COLO668 (cell line): ENCODE measurements around the gene SERPINB4.
"Not testable (repeated sequence)": the region's sequence is repeated elsewhere in the genome, so short reads cannot be mapped to it uniquely, and the experiment has no call there.

Experiments
- DNase-seq: peaks from one replicate; lab custom pipeline; 2025; ENCODE audit not compliant: unreplicated experiment; lab: John Stamatoyannopoulos, UW

Gene SERPINB4

DNA sequence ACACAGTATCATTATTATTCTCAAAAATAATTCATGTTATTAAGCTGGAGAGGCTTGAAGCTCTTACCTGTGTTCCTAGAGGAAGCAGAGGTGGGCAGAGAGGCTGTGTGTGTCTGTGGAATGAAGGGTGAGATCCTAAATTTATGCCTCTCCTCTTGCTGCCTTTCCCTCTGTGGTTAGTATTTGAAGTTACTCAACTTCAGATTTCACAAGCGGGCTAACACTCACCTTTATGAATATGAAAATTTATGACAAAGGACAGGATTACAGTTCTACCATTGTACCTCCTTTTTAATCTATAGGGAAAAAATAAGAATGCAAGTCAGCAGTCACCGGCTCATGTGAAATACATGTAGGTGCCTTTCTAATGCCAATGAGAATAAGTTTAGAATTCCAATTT is at the start of gene SERPINB4:
Gene SERPINB4, minus strand, starts transcription at position 115 of the 400 bp plus-strand sequence. CDS start 679 bp downstream, outside the sequence.
- DNase-seq = not testable (repeated sequence)

DNA sequence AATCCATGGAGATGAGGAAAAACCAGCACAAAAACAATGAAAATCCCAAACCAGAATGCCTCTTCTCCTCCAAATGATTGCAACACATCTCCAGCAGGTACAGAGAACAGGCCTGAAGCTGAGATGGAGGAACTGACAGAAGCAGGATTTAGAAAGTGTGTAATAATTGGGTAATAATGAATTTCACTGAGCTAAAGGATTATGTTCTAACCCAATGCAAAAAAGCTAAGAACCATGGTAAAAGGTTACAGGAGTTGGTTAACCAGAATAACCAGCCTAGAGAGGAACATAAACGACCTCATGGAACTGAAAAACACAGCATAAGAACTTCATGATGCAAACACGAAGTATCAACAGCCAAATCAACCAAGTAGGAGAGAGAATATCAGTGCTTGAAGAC is 45.0 kb upstream of the SERPINB4 start:
- no peak for DNase-seq

DNA sequence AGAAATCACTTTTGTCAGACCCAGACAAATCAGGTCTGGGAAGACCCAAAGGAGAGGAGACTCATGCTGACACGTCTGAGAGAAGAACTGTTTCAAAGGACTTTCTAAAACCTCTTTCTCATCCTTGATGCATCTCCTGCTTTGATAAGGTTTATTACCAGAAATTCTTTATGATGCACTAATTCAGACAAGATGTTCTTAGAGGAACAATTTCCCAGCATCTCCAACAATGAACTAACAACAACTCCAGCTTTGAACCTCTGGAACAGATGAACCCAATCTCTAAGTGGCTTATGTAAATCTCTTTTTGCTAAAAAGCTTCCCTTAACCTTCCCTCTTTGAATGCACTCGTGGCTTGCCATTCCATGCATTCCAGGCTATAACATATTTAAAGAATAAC is 42.8 kb upstream of the SERPINB4 start:
- DNase-seq = no peak

DNA sequence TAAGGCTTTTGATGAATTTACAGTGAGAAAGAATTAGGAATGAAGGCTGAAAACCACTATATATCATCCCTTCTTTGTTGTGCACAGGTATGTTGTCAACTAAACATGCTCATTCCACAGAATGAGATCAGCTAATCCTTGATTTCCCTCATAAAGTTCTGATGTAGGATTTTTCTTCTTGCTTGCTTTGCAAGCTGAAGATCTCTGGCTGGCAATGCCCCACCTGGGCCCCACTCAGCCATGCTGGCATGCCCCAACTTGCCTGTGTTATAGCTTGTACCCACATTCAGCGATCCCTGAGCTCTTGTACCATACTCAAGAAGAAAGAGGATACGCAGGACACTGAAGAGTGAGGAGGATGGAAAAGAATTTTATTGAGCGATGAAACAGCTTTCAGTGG is 40.7 kb upstream of the SERPINB4 start:
- DNase-seq = no peak

DNA sequence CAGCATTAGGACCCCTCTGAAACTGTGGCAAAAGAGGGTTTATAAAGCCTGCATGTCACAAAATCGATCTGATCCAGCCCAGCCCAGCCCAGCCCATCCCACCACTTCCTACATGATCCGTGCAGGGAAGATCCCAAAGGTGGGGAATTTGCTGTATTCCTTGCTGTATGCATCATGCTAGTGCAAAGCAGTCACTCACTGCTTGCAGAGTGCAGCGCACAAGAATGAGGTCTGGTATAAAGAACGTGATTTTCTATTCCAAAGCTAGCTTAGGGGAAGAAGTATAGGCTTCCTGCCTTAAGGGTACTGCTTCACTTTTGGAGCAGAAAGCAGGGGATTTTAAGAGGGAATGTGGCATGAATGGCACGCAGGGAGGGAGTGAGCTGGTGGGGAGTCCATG is 39.8 kb upstream of the SERPINB4 start:
- no peak for DNase-seq

DNA sequence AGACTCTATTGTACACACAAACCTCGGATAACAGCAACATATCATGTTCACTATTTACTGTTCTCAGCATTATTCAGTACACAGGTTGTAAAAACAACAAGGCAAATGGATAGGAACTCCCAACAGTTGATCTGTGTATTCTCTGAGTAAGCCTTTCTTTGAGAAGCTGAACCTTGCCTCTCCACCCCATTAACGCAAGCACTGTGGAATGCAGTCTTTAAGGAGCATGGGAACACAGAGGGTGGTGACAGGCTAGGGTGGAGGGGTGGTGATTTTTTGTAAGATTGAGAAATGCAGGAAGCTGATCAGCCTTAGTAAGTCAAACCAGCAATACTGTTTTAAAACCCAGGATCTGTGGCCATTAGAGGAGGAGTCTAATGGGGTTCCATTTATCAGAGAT is 39.1 kb upstream of the SERPINB4 start:
- no peak for DNase-seq

DNA sequence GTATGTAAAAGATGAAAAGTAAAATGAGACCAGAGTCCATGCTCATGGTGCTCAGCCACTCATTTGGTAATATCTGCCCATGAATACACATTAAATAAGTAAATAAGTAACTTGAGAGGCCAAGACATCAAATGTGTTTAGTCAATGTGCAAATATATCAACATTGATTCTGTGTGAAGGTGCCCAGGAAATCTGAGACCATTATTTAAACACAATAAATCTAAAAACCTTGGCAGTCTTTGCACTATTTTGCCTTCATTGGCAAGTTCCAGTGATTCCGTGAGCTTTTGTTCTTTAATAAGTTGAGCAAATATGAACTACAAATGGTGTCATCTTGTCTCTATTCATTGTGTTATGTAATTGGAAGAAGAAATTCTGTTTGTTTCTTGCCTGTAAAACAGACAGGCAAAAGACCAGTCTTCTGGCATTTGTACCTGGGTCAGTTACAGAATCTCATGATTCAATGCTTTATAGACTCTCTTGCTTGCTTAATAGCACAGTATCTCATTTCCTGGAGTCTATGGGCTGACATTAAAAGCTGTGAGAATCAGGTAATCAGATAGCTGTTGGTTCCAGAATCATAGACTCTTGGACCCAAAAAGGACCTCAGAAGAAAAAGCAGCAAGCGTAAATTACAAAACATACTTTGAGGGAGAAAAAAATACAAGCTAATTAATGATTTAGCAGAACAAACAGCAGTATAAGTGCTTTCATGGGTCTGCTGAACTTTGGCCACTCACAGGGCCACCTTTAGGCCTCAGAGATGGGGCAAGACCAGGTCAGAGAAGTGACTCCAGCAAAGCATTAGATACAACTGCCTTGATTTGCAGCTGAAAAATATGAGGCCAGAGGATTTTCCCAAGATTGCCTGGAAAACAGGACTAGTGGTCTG is 37.6 kb upstream of the SERPINB4 start:
- DNase-seq = no peak

DNA sequence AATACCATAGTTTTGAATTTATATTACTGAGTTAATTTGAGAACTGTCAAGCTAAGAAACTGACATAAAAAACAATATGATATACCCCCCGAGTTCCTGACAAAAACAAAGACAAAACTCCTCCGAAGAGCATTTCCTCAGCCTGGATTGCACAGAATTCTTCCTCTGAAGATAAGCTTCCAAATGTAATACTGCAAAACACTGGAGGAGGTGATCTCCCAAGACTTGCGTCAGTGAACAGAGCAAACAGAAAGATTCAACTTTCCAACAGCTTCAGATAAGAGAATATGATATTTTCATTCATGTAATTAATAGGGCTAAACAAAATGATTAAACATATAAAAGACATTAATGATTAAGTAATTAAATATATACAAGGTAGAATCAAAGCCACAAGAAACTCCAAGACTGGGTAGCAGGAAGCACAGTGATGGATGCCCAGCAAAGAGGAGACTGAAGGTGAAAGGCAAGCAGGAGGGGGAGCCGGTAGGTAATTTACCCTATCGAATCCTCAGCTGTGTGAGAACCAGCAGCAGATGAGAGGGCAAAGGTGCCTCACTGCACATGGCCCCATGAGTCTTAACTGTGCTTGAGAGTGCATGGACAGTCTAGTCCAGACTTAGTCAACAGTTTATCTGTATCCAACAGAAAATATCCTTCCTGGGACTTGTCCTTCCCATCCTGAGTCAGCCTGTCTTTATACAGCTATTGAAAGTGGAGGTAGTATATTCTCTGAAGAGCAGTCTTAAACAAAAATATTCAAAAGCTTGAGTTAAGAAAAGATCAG is 36.0 kb upstream of the SERPINB4 start:
- no peak for DNase-seq

DNA sequence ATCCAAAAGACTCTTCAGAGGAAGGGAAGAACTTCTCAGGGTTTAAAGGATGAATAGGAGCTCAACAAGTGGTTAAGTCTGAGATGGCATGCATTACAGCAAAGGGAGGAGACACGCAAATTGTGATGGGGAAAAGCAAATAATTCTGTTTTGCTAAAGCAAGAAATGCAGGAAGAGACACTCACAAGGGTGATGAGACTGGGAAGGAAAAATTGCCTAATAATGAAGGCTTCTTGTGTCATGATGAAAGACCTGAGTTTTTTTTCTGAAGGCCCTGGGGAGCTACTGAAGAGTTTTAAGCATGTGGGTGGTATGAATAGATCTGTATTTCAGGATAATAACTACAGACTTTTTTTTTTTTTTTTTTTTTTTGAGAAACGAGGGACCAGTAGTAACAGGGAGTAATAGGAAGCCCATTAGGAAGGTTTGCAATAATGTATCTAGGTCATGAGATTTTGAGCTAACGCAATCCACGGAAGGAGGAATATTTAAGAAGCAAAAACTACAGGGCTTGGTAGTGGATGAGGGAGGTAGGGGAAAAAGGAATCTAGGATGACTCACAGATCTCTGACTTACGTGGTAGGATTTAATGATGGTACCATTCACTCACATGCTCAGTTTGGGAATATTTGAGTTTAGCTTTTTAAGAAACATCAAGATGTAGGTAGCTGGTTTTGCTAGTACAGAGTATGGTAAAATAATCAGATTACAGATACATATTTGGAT is 33.6 kb upstream of the SERPINB4 start:
- no peak for DNase-seq

DNA sequence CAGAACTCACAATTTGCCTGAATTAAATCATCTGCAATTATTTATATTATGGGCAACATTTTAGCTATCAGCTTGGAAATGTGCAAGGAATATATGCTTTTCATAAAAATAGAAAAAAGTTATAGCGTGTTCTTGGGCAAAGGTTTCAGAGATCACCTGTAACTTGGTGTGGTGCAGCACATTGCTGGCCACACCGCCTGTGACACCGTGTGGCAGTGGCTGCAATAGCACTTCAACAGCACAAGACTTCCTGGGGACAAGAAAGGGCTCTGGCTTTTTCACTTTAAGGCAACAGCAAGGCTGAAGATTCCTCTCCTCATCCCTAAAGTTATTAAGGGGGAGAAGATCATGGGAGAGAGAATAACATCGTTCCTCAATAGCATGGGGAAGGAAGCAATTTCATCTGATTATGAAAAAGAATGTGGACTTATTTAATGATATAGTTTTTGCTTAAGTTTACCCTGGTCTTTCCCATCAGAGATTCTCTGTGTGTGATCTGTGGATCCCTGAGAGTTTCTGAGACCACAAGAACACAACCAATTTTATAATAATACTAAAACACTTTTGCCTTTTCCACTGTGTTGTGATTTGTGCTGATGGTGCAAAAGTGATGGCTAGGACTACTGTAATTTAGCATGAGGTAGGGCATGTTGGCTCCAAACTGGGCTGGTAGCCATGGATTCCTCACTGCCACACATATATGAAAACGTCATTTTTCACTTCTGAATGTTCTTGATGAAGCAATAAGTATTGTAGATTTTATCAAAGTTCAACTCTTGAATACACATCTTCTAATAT is 32.7 kb upstream of the SERPINB4 start:
- DNase-seq = no peak

DNA sequence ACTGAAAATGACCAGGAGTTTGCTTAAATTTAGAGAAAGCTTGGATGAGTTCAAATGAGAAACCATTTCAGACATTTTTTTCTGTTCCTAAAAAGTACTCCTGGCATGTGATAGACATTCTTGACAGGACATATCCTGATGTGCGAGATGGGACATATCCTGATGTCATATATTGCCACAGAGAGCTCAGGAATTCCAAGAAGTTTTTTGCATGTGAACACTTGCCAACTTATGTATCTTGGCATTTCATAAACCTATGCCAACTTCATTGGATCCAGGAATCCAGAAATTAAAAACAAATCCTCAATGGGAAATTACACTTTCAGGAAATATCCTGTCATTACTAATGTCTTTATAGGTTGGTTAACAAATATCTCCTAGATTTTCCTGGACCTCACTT is 20.5 kb upstream of the SERPINB4 start:
- no peak for DNase-seq

DNA sequence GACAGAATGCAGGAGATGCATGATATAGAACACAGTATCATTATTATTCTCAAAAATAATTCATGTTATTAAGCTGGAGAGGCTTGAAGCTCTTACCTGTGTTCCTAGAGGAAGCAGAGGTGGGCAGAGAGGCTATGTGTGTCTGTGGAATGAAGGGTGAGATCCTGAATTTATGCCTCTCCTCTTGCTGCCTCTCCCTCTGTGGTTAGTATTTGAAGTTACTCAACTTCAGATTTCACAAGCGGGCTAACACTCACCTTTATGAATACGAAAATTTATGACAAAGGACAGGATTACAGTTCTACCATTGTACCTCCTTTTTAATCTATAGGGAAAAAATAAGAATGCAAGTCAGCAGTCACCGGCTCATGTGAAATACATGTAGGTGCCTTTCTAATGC is 17.7 kb upstream of the SERPINB4 start, which contains the start of gene SERPINB3:
Gene SERPINB3, minus strand, starts transcription at position 144 of the 400 bp plus-strand sequence. CDS start 677 bp downstream, outside the sequence.
- not testable (repeated sequence) for DNase-seq

DNA sequence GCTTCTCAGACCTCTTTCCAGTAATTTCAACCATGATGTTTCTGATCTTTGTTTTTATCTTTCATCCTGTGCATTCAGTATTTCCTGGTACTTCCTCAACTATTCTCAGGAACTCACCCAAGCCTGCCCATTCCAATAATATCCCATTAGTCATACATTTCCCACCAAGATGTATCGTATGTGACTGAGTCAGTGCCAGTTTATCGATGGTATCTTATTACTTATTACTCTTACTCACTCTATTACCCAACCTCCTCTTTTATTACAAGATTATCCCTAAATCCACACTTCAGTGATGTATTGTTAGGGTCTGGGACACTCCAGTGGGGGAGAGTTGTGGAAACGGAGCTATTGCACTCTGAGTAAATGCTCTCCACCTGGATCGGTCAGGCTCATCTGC is 14.9 kb upstream of the SERPINB4 start:
- not testable (repeated sequence) for DNase-seq

DNA sequence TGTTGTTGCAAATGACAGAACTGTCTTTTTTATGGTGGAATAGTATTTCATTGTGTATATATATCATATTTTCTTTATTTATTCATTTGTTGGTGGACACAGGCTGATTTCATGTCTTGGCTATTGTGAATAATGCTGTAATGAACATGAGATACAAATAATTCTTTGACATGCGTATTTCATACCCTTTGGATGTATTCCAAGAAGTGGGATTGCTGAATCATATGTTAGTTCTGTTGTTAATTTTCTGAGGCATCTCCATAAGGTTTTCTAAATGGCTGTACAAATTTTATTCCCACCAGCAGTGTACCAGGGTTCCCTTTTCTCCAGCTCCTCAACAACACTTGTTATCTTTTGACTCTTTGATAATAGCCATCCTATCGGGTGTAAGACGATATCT is 6.2 kb upstream of the SERPINB4 start:
- not testable (repeated sequence) for DNase-seq

DNA sequence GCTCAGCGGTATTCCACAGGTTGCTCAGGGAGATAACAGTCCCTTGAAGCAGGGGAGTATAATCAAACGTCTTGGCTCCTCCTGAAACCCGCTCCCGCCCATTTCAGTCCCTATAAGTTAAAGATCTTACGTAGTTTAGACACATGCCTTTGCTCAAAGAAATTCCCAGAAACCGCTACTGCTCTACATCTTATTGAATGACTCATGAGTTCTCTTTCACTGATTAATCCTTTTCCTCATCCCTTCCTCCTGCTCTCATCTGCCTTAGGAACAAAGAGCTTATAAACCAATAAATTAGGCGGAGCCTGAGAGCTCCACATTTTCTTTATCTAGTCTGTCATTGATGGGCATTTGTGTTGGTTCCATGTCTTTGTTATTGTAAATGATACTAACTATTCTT is 4.2 kb upstream of the SERPINB4 start:
- DNase-seq = no peak

DNA sequence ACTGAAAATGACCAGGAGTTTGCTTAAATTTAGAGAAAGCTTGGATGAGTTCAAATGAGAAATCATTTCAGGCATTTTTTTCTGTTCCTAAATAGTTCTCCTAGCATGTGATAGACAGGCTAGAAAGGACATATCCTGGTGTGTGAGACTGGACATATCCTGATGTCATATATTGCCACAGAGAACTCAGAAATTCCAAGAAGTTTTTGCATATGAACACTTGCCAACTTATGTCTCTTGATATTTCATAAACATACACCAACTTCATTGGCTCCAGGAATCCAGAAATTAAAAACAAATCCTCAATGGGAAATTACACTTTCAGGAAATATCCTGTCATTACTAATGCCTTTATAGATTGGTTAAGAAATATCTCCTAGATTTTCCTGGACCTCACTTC is 2.9 kb upstream of the SERPINB4 start:
- DNase-seq = no peak

DNA sequence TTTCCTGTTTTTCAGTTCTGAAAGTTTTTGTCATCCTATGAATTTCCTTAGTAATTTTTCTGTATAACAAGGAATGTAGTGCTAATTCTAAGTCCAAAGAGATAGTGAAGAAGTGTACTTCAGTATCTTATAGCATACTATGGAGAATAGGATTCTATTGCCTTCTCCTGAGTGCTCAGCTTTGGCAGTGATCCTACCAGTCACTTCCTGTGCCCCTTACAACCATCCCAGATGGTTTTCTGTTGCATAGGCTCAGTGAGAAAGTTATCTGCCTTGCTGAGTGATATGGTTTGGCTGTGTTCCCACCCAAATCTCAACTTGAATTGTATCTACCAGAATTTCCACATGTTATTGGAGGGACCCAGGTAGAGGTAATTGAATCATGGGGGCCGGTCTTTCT is 638 bp upstream of the SERPINB4 start:
- not testable (repeated sequence) for DNase-seq

DNA sequence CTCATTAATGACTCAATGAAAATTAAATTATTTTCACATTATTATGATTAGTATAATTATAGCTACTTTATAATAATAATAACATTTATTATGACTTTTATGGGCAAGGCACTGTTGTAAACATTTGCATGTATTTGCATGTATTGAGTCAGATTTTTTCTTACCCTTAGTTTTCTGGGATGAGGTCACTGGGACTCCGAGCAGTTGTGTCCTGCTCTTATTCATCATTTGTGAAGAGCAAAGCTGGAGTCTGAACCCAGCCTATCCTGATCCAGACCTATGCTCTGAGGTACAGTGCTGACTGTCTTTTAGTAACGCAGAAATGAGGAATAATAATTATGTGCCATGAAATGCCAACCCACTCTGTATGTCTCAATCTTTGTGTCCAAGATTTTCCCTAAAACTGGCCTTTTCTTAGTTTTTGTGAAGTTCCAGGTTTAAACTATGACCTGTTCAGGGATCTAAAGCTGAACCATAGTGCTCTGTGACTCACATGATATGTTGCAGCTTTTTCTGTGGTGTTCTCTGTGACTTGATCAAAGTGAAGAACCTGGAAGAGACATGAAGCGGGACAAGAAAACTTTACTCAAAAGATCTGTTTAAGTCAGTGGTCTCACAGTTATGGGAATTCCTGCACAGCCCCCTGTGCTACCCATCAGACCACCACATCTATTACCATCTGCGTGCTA is 1.2 kb downstream of the SERPINB4 start:
- not testable (repeated sequence) for DNase-seq

DNA sequence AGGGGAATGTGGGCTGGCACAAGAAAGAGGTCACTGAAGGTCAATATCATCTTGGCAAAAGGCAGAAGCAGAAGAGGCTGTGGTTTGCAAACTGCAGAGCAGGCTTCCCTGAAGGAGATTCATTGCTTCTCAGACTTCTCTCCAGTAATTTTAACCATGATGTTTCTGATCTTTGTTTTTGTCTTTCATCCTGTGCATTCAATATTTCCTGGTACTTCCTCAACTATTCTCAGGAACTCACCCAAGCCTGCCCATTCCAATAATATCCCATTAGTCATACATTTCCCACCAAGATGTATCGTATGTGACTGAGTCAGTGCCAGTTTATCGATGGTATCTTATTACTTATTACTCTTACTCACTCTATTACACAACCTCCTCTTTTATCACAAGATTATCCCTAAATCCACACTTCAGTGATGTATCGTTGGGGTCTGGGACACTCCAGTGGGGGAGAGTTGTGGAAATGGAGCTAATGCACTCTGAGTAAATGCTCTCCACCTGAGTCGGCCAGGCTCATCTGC is 2.8 kb downstream of the SERPINB4 start:
- not testable (repeated sequence) for DNase-seq

DNA sequence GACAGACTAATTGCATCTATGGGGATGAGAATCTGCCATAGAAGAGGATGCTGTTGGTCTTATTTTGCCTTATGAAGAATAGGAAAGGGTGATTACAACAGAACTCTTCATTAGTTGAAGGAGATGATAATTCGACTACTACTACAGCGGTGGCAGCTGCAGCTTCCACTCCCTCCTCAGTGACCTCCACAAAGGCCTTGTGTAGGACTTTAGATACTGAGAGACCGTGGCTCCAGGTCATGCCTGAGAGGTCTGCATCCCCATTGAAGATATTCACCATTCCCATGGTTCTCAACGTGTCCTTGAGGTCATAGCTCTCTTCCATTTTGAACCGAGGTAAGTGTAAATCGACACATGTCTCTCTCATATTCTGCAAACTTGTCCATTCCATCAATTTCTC is 6.4 kb downstream of the SERPINB4 start:
- no peak for DNase-seq
